GM21786 (cell line): Measurements from ENCODE around the gene TSBP1.
"Not testable (repeated sequence)": the region's sequence is repeated elsewhere in the genome, so short reads cannot be mapped to it uniquely, and the experiment has no call there.

Experiments used
- ATAC-seq: cut with Tn5 transposase; IDR thresholded peaks from one replicate; pipeline ENCODE4 v1.9.1; 2021; ENCODE audit not compliant: unreplicated experiment

The TSBP1 gene

DNA sequence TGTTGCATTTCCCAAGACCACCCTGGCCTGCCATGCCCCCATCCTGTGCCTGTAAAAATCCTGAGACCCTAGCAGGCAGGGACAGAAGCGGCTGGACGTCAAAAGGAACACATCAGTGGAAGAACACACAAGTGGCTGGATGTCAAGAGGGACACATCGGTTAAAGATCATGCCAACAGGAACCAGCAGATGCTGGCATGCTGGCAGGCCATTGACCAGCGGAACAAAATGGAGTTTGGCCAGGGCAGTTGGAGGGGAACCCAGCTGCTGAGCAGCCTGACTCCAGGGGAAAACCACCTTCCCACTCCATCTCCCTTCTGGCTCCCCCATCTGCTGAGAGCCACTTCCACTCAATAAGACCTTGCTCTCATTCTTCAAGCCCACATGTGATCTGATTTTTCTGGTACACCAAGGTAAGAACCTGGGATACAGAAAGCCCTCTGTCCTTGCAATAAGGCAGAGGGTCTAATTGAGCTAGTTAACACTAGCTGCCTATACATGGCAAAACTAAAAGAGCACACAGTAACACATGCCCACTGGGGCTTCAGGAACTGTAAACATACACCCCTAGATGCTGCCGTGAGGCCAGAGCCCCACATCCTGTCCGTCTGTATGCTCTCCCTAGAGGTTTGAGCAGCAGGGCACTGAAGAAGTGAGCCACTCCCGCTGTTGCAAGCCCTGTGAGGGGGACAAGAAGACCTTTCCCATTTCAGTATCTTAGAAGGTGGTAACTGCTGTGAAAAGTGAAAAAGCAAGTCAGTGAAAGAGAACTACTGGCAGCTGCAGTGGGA lies 4.2 kb upstream of the TSBP1 start:
- no peak for ATAC-seq

DNA sequence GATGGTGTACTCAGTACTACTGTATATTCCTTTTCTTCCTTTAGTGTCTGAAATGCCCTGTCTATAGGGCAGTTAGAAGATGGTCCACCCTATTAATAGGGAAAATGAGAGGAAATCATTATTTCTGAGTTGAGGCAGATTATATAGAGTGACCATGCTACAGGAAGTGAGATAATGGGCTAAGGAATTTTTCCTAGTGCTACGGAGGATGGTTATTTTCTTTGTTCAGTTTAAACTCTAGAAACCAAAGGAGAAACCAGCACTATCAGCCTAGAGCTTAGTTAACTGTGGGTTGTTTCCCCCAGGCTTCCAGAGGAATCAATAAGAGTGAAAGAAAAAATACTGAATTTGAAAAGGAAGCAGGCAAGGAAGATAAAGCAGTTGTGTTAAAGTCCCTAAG lies 474 bp downstream of the TSBP1 start:
- ATAC-seq, result no peak

DNA sequence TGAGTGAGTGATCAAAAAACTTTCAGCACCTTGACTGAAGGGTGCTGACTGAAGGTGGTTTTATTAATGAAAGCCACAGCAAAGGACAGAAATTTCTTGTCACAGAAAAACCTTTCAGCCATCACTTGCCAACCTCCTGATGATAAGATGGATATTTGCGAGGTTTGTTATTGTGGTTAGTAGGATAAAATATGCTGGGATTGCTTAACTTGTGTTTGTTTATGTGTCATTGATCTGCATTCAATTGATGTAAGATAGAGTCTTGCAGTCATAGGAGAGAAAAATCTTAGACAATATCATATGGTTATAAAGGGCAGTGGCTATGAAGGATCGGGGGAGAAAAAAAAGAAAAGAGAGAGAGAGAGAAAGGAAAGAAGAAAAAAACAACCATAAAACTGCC lies 1.2 kb downstream of the TSBP1 start:
- ATAC-seq, result no peak

DNA sequence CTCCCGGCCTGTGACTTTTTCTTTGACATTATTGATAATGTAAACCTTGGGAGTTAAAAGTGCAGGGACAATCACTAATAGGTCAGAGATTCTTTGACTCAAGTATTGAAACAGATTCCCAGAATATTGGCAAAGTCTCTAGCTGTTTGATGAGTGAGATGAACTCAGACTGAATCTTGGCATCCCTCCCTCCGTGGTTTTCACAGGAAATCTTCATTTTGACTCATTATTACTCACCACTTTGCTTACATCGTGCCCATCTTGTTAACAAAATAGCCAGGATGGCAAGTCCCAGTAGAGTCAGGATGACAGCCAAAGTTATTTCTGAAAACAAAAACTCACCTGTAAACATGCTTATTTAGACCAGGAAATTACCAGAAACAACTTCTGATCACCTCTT lies 2.0 kb downstream of the TSBP1 start:
- ATAC-seq, result no peak

DNA sequence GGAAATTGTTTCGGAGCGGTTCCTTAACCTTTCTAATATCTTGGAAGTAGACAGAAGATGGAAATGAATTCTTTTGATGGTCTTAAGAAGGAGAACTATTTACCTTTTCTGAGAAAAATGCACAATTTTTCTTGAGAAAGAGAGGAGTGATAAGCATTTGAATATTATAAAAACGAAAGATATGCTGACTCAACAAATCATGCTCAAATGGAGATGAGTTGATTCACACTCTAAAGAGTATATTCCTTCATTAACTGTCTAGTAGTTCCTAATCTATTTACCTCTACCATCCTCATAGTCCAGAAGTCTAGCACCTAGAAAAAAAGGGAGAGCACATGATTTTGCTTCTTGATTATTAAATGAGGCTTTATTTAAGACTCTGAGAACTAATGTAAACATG lies 4.1 kb downstream of the TSBP1 start:
- ATAC-seq, result no peak

DNA sequence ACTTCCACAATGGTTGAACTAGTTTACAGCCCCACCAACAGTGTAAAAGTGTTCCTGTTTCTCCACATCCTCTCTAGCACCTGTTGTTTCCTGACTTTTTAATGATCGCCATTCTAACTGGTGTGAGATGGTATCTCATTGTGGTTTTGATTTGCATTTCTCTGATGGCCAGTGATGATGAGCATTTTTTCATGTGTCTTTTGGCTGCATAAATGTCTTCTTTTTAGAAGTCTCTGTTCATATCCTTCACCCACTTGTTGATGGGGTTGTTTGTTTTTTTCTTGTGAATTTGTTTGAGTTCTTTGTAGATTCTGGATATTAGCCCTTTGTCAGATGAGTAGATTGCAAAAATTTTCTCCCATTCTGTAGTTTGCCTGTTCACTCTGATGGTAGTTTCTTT lies 12.5 kb downstream of the TSBP1 start:
- ATAC-seq, result not testable (repeated sequence)

DNA sequence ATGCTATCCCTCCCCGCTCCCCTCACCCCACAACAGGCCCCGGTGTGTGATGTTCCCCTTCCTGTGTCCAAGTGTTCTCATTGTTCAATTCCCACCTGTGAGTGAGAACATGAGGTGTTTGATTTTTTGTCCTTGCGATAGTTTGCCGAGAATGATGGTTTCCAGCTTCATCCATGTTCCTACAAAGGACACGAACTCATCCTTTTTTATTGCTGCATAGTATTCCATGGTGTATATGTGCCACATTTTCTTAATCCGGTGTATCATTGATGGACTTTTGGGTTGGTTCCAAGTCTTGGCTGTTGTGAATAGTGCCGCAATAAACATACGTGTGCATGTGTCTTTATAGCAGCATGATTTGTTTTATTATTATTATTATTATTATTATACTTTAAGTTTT lies 13.2 kb downstream of the TSBP1 start:
- not testable (repeated sequence) for ATAC-seq

DNA sequence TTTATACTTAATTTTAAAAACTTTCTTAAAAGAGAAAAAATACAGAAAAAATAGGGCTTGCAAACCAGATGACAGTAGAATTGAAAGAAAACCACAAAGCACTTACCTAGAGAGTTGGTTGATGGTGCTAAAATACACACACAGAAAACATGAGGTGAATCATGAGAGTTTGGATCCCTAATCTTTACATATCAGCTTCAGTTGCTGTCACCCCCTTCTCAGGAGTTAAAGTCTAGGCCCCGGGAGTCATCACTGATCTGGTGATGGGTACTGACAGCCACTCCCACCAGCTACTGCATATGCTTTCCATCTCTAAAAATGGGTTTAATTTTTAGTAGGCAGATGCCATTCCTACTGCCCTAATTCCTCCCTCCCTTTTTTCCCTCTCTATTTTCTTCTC lies 16.7 kb downstream of the TSBP1 start:
- no peak for ATAC-seq

DNA sequence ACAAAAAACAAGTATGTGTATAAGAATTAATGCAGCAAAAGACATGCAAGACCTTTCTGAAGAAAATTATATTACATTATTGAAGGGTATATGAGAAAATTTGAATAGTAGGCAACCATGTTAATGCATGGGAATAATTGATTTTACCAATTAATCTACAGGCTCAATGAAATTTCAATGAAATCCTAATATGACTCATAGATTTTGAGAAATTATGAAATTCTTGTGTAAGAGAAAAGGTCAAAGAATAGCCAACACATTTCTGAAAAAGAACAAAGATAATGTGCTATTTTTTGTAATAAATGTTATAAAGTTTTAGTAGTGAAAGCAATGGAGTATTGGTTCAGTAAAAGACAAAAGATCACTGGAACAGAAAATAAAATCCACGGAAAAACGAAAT lies 18.4 kb downstream of the TSBP1 start:
- no peak for ATAC-seq

DNA sequence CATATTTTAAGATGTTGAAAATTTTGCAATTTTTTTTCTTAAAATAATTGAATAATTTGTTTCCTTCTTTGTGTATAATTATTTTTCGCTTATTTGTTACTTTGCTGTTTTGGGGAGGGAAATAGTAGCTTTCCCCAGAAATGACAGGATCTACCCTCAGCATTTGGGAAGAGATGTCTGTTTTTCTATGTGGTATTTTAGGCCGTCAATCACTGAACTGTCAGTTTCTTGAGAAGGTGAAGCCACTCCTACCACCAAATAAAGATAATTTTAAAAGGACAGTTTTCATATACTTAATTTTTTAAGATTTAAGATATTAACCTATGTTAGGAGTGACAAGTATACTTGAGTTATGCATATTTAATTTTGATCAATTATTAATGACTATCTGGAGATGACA lies 31.5 kb downstream of the TSBP1 start:
- ATAC-seq, result no peak

DNA sequence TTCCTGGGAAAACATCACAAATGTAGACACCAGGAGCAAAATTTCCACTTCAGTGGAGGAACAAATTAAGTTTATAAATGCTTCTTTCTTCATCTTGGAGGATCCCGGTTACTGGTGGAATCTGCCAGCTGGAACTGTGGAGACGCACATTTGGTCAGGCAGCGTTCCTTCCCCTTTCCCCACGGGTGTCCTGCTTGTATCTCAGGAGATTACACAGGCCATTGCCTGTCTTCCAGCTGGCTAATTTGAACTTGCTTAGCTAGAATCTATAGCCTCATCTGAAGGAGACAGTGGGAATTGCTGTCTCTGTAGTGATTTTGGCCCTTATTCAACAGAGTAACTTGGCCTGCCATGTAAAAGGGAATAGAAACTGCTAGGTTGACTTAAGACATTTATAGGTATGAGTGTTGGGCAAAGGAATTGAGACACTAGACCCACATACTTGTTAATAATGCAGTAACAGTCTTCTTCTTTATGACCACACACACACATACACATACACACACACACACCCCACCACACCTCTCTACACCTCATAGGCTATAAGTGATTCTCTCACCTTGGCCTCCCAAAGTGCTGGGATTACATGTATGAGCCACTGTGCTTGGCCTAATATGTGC lies 34.4 kb downstream of the TSBP1 start:
- ATAC-seq, result no peak

DNA sequence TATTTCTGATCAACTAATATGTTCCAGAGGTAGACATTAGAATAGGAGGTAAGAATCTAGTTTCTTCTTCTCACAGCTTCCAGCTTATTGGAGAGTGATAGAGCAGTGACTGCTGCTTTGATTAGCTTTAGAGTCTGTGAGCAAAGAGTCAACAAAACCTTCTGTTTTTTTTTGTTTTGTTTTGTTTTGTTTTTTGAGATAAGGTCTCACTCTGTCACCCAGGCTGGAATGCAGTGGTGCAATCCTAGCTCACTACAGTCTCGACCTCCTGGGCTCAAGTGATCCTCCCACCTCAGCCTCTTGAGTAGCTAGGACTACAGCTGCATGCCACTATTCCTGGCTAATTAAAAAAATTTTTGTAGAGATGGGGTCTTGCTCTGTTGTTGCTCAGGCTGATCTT lies 39.3 kb downstream of the TSBP1 start:
- no peak for ATAC-seq

DNA sequence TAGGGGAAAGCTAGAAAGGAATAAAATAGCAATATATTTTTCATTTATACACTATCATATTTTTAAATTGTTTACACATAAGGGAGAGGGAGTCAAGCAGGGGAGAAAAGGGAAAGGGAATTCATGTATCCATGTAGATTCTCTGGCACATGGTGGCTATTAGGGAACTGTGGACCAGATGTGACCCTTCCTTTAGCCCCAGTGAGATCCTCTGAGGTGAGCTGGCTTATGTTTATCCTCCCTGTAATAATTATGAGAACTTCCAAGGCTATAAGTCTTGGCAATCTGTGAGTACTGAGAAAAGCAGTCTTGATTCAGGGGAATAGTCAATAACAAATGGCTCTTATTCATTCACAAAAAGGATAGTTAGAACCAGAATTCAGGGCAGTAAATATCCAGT lies 42.6 kb downstream of the TSBP1 start:
- no peak for ATAC-seq

DNA sequence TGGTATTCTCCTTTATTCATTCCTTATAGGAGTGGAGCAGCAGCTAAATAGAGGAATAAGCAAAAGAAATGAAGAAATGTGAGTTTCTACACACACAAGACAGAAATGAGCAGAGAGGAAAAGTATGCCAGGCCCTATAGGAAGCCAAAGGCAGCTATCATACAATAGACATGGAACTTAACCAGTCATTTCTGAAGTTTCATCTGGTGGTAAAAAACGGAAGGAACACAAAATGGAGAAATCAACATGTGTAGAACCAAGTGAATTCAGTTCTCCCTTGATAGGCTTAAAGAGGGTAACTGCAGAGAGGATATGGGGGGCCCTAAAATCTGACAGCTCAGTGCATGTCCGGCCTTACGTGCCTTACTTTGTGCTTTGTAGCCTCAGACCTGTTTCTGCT lies 44.6 kb downstream of the TSBP1 start:
- ATAC-seq, result no peak

DNA sequence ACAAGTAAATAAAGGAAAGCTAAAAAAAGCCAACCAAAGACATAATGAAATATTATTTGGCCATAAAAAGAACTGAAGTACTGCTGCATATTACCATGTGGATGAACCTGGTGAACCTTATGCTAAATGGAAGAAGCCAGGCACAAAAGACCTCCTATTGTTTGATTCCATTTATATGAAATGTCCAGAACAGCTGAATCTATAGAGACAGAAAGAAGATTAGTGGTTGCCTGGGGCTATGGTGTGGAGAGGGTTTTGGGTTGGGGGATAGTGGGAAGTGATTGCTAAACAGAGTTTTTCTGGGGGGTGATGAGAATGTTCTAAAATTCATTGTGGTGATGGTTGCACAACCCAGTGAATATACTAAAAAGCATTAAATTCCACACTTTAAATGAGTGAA lies 53.2 kb downstream of the TSBP1 start:
- ATAC-seq, result no peak

DNA sequence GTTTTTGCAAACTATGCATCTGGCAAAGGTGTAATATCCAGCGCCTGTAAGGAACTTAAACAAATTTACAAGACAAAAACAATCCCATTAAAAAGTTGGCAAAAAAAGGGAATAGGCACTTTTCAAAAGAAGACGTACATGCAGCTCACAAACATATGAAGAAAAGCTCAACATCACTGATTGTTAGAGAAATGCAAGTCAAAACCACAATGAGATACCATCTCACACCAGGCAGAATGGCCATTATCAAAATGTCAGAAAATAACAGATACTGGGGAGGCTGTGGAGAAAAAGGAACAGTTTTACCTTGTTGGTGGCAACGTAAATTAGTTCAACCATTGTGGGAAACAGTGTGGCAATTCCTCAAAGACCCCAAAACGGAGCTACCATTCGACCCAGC lies 54.2 kb downstream of the TSBP1 start:
- ATAC-seq, result no peak

DNA sequence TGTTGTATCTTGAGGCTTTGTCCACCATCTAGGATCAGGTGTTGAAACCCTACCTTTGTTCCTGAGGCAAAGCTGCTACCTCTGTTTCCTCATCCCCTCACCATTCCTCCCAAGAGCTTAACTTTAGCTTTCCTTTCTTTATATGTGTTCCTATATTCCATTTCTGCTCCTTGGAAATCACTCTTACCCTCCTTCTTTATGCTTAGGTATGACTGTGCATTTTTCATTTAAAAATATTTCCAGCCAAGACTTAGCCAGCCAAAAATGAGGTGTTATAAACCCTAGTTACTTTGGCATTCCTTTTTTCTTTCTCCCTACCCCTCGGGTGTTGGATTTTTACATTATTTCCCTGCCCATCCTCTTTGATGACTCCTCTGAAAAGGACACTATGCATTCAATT lies 57.7 kb downstream of the TSBP1 start:
- no peak for ATAC-seq

DNA sequence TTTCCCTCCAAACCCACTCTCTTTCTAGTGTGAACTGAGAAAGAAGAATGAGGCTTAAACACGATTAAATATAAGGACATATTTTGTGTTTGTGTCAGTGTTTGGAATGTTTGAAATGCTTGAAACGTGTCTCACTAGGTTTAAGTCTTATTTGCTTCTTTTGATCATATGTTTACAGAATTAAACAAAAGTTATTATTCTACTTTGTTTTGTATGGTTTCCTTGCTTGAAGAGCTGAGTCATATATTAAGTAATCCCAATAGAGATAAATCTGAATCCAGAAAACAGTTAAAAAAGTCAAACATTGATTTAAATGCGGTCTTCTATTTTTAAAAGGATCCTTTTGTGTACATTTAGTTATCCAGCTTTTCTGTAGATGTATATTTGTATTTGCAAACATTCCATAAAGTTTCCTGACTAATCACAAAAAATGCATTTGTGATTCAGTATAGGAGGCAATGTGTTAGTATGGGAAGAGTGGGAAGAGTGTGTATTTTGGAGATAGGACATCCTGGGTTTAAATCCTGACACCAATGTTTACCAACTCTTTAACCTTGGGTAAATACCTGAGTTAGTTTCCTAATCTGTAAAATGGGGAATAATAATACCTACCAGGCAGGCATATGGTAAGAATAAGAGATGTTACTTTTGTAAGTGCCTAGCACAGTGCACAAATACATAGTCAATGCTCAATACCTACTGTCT lies 72.9 kb downstream of the TSBP1 start:
- no peak for ATAC-seq

DNA sequence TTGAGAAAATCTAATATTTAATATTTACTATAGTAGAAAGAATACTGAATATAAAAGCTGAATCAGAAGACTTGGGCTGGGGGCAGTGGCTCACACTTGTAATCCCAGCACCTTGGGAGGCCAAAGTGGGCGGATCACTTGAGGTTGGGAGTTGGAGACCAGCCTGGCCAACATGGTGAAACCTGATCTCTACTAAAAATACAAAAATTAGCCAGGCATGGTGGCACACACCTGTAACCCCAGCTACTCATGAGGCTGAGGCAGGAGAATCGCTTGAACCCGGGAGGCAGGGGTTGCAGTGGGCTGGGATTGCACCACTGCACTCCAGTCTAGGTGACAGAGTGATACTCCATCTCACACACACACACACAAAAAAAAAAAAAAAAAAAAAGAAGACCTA lies 76.7 kb downstream of the TSBP1 start:
- not testable (repeated sequence) for ATAC-seq

DNA sequence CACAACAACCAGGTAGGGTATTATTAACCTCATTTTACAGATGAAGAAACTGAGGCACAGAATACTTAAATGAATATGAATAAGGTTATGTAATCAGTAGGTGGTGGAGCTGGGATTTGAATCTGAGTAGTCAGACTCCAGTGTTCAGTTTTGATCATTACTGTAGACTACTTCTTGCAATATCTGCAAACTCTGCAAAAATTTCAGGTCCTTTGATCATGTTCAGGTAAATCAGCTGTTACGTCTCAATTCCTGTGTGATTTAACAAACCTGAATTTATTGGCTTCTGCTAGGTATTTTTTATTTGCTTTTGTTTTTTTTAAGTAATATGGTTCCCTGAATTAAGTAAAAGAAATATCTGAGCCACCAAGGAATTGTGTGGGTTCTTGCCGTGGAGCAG lies 77.1 kb downstream of the TSBP1 start:
- no peak for ATAC-seq

DNA sequence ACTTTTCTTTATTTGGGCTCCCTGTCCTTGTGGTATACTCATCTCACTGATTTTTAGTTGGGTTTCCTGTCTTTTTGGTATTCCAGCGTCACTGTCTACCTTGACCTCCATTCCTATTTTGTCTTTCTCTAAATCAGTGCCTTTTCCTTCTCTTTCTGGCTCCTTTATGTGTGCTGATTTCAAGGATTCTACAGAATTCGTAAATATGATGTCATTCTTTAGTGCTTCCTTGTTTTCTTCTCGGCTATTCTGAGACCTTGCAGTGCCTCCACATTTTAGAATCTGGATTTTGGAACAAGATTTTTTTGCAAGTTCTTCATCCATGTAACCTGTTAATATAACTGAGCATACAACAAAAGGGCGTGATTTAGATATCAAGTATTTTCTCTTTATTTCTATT lies 78.0 kb downstream of the TSBP1 start:
- ATAC-seq, result no peak

DNA sequence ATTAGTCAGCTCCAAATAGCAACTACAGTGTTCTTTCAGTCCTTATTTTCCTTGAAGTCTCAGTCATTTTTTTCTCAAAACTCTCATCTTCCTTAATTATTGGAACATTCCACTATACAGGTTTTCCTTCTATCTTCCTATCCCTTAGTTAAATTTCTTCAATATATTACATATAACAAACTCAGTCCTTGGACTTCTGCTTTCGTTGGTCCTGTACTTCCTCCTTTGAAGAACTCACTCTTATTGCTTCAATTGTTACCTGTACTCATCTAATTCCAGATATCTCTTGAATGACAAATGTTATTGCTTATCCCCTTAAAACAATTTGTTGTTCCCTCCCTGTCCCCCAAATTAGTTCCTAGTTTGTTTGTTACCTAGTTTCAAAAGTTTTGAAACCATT lies 80.2 kb downstream of the TSBP1 start:
- ATAC-seq, result no peak
